H9 (cell line): ENCODE results near the gene TYW3. TPM values are rescaled to one million over a fixed set of nuclear protein-coding genes. Genes with fewer than 3 reads are reported as not detected.

Experiments
- DNase-seq: peaks from one replicate; pipeline ENCODE4 v3.0.0-alpha.2; 2017
- H2AFZ ChIP-seq: one replicate; pipeline ENCODE4 v1.6.1; 2013; ENCODE audit warnings: mild to moderate bottlenecking, low read length, control low read depth, moderate library complexity
- H2AK5ac ChIP-seq: 2 replicates; pipeline ENCODE4 v1.6.1; 2013; ENCODE audit warnings: low read length, control low read depth, mixed read lengths; ENCODE audit not compliant: insufficient read length
- H2BK120ac ChIP-seq: one replicate; pipeline ENCODE4 v1.6.1; 2013; ENCODE audit warnings: low read depth, mild to moderate bottlenecking, low read length, control low read depth, inconsistent platforms; ENCODE audit not compliant: poor library complexity, severe bottlenecking
- H2BK12ac ChIP-seq: 2 replicates; pipeline ENCODE4 v1.6.1; 2013; ENCODE audit warnings: low read length, control low read depth, mixed read lengths, low read depth; ENCODE audit not compliant: insufficient read length
- H2BK15ac ChIP-seq: 2 replicates; pipeline ENCODE4 v1.6.1; 2013; ENCODE audit warnings: low read depth, low read length, control low read depth
- H2BK20ac ChIP-seq: one replicate; pipeline ENCODE4 v1.6.1; 2013; ENCODE audit warnings: low read depth, mild to moderate bottlenecking, low read length, control low read depth, inconsistent platforms; ENCODE audit not compliant: poor library complexity, severe bottlenecking
- H2BK5ac ChIP-seq: 2 replicates; pipeline ENCODE4 v1.6.1; 2013; ENCODE audit warnings: low read length, control low read depth, mixed read lengths; ENCODE audit not compliant: insufficient read length
- H3K14ac ChIP-seq: 2 replicates; pipeline ENCODE4 v1.6.1; 2013; ENCODE audit warnings: low read length, control low read depth; ENCODE audit not compliant: insufficient read depth
- H3K18ac ChIP-seq: 2 replicates; pipeline ENCODE4 v1.6.1; 2013; ENCODE audit warnings: low read depth, mild to moderate bottlenecking, mixed read lengths, low read length, control low read depth; ENCODE audit not compliant: insufficient read length
- H3K23ac ChIP-seq: 2 replicates; pipeline ENCODE4 v1.6.1; 2013; ENCODE audit warnings: low read length, control low read depth, mixed read lengths, low read depth; ENCODE audit not compliant: insufficient read length
- H3K23me2 ChIP-seq: 2 replicates; pipeline ENCODE4 v1.6.1; 2013; ENCODE audit warnings: low read depth, mild to moderate bottlenecking, mixed read lengths, low read length, control low read depth; ENCODE audit not compliant: insufficient read length, poor library complexity, severe bottlenecking
- H3K27ac ChIP-seq: 2 replicates; pipeline ENCODE4 v1.5.1; 2013; ENCODE audit warnings: low read length, control low read depth, mixed read lengths, low read depth; ENCODE audit not compliant: insufficient read length
- H3K27me3 ChIP-seq: 2 replicates; pipeline ENCODE4 v1.6.1; 2013; ENCODE audit warnings: low read length, control low read depth, inconsistent platforms; ENCODE audit not compliant: insufficient read depth
- H3K4ac ChIP-seq: 2 replicates; pipeline ENCODE4 v1.6.1; 2013; ENCODE audit warnings: low read depth, mild to moderate bottlenecking, control low read depth, inconsistent platforms, low read length, moderate library complexity
- H3K4me1 ChIP-seq: 2 replicates; pipeline ENCODE4 v1.6.1; 2013; ENCODE audit warnings: low read length, control low read depth, inconsistent platforms; ENCODE audit not compliant: insufficient read depth
- H3K4me2 ChIP-seq: 2 replicates; pipeline ENCODE4 v1.6.1; 2013; ENCODE audit warnings: low read length, control low read depth, mixed read lengths; ENCODE audit not compliant: insufficient read length, insufficient read depth
- H3K56ac ChIP-seq: 2 replicates; pipeline ENCODE4 v1.6.1; 2013; ENCODE audit warnings: low read depth, mild to moderate bottlenecking, mixed read lengths, low read length, control low read depth; ENCODE audit not compliant: insufficient read length
- H3K79me1 ChIP-seq: 2 replicates; pipeline ENCODE4 v1.6.1; 2013; ENCODE audit warnings: low read depth, mild to moderate bottlenecking, moderate library complexity, low read length, control low read depth, inconsistent platforms; ENCODE audit not compliant: insufficient read depth, poor library complexity, severe bottlenecking
- H3K79me2 ChIP-seq: 2 replicates; pipeline ENCODE4 v1.6.1; 2013; ENCODE audit warnings: low read length, control low read depth, inconsistent platforms; ENCODE audit not compliant: insufficient read depth
- H3K9ac ChIP-seq: 2 replicates; pipeline ENCODE4 v1.6.1; 2013; ENCODE audit warnings: low read length, control low read depth, mixed read lengths; ENCODE audit not compliant: insufficient read length; ENCODE audit errors: extremely low read depth
- H3K9me3 ChIP-seq: one replicate; pipeline ENCODE4 v1.6.1; 2013; ENCODE audit warnings: low read depth, low read length, inconsistent platforms; ENCODE audit not compliant: control insufficient read depth
- H3T11ph ChIP-seq: one replicate; pipeline ENCODE4 v1.6.1; 2013; ENCODE audit warnings: mild to moderate bottlenecking, low read length, control low read depth, inconsistent platforms
- H4K20me1 ChIP-seq: one replicate; pipeline ENCODE4 v1.6.1; 2013; ENCODE audit not compliant: control insufficient read depth, insufficient read length, insufficient read depth
- H4K5ac ChIP-seq: 2 replicates; pipeline ENCODE4 v1.6.1; 2013; ENCODE audit warnings: low read depth, mild to moderate bottlenecking, mixed read lengths, low read length, control low read depth; ENCODE audit not compliant: insufficient read length
- H4K8ac ChIP-seq: replicated peaks from 2 replicates; pipeline ENCODE4 v1.6.1; 2013; ENCODE audit warnings: low read length, control low read depth, mixed read lengths, low read depth; ENCODE audit not compliant: insufficient read length
- H4K91ac ChIP-seq: 2 replicates; pipeline ENCODE4 v1.6.1; 2013; ENCODE audit warnings: low read depth, mild to moderate bottlenecking, moderate library complexity, mixed read lengths, low read length, control low read depth; ENCODE audit not compliant: insufficient read length
- H3K27ac Mint-ChIP-seq, 3 experiments: 2 replicates in 2 of 3; 3 replicates in 1 of 3; pipeline ENCODE4 v1.8.0; 2020 to 2021; ENCODE audit warnings: mixed read lengths in 3 of 3, mild to moderate bottlenecking in 1 of 3, moderate library complexity in 1 of 3
- H3K27me3 Mint-ChIP-seq: 2 replicates; pipeline ENCODE4 v1.8.0; 2021; ENCODE audit warnings: low read depth, mild to moderate bottlenecking, moderate library complexity, mixed read lengths
- H3K36me3 Mint-ChIP-seq, 3 experiments: 2 replicates in 2 of 3; 3 replicates in 1 of 3; pipeline ENCODE4 v1.8.0; 2020 to 2021; ENCODE audit warnings: low read depth in 3 of 3, mixed read lengths in 3 of 3; ENCODE audit not compliant: insufficient read depth in 1 of 3
- H3K4me1 Mint-ChIP-seq, 2 experiments: 2 replicates each; pipeline ENCODE4 v1.8.0; 2020; ENCODE audit warnings: mixed read lengths in 2 of 2
- H3K4me3 Mint-ChIP-seq, 2 experiments: 2 replicates in 1 of 2; 3 replicates in 1 of 2; pipeline ENCODE4 v1.8.0; 2020 to 2021; ENCODE audit warnings: mild to moderate bottlenecking in 2 of 2, mixed read lengths in 2 of 2, moderate library complexity in 1 of 2
- H3K9me3 Mint-ChIP-seq, 2 experiments: 2 replicates in 1 of 2; 3 replicates in 1 of 2; pipeline ENCODE4 v1.8.0; 2020; ENCODE audit warnings: mild to moderate bottlenecking in 2 of 2, mixed read lengths in 2 of 2, moderate library complexity in 1 of 2
- total RNA-seq: library from RNA; stranded (reverse); gene quantifications from 2 replicates; pipeline ENCODE4 v1.2.1, GENCODE V29; 2021
- TF ChIP-seq, protein P1 (sequence below): fragments of 200-600 bp; sonication (generic); conservative IDR thresholded peaks from 3 replicates; pipeline ENCODE4 v1.8.0; 2021; ENCODE audit warnings: antibody characterized with exemption, mild to moderate bottlenecking

TYW3 gene
- total RNA-seq, 1 experiment from 2014 or later = 10.9 TPM

GRCh38 chr1:74799119-74799657 lies 66.2 kb downstream of the TYW3 start:
- no peak overlapping the region for H2BK12ac ChIP-seq
- no peaks in the 10 kb centered on the region for H3K79me2 ChIP-seq
- H2BK120ac ChIP-seq = no peak overlapping the region
- no peaks in the 10 kb centered on the region for H3K4me1 ChIP-seq
- no peak overlapping the region for H3K27ac ChIP-seq
- Mint-ChIP-seq H3K36me3 (peaks cover 19 to 25% (median 20%) of the 10 kb centered on the region in 3 experiments), H3K27me3 (no peaks in the 10 kb centered on the region), H3K4me1 (peaks cover 7 to 11% of the 10 kb centered on the region in 2 experiments; a peak in 3 of 4 replicates), H3K9me3 (peaks cover 23 to 24% of the 10 kb centered on the region in 2 experiments), H3K4me3 (no peak overlapping the region), H3K27ac (peak overlapping the region; percentile 10 to 55 (median 42); a peak in 6 of 7 replicates)
- H4K91ac ChIP-seq = no peak overlapping the region
- H3K23ac ChIP-seq = no peak overlapping the region
- no peak overlapping the region for H3K4me2 ChIP-seq
- no peaks in the 10 kb centered on the region for H3K79me1 ChIP-seq
- no peak overlapping the region for H2BK20ac ChIP-seq
- H2AFZ ChIP-seq = no peak overlapping the region
- no peak overlapping the region for H2AK5ac ChIP-seq
- no peak overlapping the region for H3K14ac ChIP-seq
- H3K9me3 ChIP-seq = peaks cover 7% of the 10 kb centered on the region
- H2BK5ac ChIP-seq = no peak overlapping the region
- no peak overlapping the region for H3T11ph ChIP-seq
- no peak overlapping the region for H3K18ac ChIP-seq
- no peaks in the 10 kb centered on the region for H4K20me1 ChIP-seq
- no peaks in the 10 kb centered on the region for H3K27me3 ChIP-seq
- no peak overlapping the region for H4K5ac ChIP-seq
- TF ChIP-seq, protein P1, sequence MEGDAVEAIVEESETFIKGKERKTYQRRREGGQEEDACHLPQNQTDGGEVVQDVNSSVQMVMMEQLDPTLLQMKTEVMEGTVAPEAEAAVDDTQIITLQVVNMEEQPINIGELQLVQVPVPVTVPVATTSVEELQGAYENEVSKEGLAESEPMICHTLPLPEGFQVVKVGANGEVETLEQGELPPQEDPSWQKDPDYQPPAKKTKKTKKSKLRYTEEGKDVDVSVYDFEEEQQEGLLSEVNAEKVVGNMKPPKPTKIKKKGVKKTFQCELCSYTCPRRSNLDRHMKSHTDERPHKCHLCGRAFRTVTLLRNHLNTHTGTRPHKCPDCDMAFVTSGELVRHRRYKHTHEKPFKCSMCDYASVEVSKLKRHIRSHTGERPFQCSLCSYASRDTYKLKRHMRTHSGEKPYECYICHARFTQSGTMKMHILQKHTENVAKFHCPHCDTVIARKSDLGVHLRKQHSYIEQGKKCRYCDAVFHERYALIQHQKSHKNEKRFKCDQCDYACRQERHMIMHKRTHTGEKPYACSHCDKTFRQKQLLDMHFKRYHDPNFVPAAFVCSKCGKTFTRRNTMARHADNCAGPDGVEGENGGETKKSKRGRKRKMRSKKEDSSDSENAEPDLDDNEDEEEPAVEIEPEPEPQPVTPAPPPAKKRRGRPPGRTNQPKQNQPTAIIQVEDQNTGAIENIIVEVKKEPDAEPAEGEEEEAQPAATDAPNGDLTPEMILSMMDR = no peak
- no peak overlapping the region for H4K8ac ChIP-seq
- no peak overlapping the region for H3K56ac ChIP-seq
- DNase-seq = no peak
- no peak overlapping the region for H2BK15ac ChIP-seq
- H3K23me2 ChIP-seq = no peaks in the 10 kb centered on the region
- no peak overlapping the region for H3K4ac ChIP-seq
- H3K9ac ChIP-seq = no peak overlapping the region
